Right renal pelvis (tissue), 4 donors: ENCODE results near the gene MAP3K9. TPM values are rescaled to one million over a fixed set of nuclear protein-coding genes. Genes with fewer than 3 reads are reported as not detected.
A peak's percentile ranks its signal among the peaks of the same experiment; 100 is the strongest.

Experiments
- DNase-seq, 4 donors: peaks; one replicate each; pipeline ENCODE4 v3.0.0-alpha.2; 2013; ENCODE audit warnings: low read depth in 4 of 4, low spot score in 3 of 4, missing footprints in 1 of 4
- polyA plus RNA-seq, 4 donors: library from polyadenylated mRNA; unstranded; fragments of 120-200 nt; gene quantifications; one replicate each; pipeline ENCODE4 v1.2.1, GENCODE V29; 2013; ENCODE audit not compliant: insufficient read length in 4 of 4

MAP3K9 gene
- polyA plus RNA-seq, 4 donors: 3.7 to 4.0 (median 3.9) TPM

DNA sequence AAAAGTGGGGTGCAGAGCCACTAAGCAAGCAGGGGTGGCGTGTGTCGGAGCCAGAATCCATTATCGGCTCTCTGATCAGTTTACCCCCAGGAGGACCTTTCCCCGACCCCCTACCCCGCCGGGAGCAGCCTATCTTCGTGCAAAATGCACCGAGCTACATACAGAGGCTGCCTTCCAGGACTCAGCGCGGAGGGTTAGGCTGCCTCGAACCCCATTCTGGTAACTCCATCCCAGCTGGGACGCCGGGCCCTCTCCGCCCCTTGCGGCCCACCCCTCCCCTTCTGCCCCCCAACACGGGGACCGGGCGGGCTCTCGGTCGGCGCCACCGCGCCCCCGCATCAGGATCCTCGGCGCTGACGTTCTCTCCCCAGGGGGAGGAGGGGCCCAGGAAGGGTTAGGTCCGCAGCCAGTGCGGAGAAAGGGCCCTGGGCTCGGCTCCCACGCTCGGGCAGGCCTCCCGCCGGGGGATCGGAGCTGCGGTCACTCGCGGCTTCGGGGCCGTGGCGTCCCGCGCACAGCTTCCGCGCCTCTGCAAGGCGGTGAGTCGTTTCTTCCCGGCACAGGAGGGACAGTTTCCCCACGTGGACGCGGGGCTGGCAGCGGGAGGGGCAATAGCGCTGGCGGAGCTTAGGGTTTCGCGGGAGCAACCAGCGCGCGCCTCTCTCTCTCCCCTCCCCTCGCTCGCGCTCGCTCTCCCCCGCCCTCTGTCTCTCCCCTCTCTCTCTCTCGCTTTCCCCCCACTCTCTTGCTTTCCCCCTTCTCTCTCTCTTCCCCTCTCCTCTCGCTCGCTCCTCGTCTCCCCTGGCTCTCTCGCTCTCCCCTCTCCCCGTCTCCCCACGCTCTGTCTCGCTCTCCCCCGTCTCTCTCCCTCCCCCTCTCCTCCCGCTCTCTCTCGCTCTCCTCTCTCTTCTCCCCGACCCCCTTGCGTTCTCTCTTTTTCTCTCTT is 12.5 kb upstream of the MAP3K9 start:
- peak in 1 of 4 donors; percentile 45 for DNase-seq

DNA sequence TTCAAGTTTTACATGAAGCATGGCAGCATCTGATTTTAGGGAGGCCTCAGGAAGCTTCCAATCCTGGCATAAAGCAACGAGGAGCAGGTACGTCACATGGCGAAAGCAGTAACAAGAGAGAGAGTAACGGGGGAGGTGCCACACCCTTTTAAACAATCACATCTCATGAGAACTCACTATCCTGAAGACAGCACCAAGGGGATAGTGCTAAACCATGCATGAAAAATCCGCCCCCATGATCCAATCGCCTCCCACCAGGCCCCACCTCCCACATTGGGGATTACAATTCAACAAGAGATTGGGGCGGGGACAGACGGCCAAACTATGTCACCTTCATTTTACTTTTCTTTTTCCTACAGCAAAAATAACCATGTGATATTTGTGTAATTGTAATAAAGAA is 7.2 kb upstream of the MAP3K9 start:
- no peak for DNase-seq

- DNase-seq: no peak
Observed at GRCh38 chr14:70814466-70814865, 5.2 kb upstream of the MAP3K9 start.

DNA sequence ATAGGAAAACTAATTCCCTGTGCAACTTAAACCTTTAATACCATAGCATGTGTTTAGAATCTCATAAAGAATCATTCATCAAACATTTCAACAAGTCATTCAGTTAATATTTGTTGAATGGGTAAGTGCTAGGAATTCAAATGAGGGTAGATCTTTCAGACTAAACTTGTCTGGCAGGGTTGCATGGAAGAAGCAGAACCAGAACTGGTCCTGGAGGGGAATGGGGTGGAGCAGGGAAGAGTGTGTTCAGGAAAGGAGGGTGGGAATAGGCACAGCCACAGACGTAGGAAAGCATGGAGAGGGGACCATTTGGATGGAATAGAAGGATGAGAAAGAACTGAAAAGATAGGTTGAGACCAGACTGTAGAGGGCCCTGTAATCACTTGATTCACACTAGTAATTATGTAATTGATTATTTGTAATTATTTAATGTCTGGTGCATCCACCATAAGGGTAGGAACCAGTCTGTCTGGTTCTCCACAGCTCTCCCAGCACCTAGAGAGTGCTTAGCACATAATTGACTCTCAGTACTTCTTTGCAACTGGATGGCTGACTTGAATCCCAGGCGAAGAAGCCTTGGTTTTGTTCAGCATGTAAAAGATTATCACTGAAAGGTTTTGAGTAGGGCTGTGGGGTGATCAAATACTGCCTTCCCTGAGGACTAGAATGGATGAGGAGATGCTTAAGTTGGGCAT is 3.0 kb upstream of the MAP3K9 start:
- DNase-seq: no peak

DNA sequence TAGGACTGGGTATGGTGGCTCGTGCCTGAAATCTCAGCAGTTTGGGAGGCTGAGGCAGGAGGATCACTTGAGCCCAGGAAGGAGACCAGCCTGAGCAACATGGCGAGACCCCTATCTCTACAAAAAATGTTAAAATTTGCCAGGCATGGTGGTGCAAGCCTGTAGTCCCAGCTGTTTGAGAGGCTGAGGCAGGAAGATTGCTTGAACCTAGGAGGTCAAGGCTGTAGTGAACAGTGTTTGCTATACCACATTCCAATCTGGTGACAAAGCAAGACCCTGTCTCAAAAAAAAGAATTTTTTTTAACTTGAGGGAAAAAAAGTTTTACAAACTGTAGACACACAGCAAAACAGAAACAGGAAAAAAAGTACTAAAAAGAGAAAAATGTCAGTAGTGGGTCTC is 2.3 kb upstream of the MAP3K9 start:
- DNase-seq: no peak

GRCh38 chr14:70811050-70811449 is 1.7 kb upstream of the MAP3K9 start:
- DNase-seq: no peak

DNA sequence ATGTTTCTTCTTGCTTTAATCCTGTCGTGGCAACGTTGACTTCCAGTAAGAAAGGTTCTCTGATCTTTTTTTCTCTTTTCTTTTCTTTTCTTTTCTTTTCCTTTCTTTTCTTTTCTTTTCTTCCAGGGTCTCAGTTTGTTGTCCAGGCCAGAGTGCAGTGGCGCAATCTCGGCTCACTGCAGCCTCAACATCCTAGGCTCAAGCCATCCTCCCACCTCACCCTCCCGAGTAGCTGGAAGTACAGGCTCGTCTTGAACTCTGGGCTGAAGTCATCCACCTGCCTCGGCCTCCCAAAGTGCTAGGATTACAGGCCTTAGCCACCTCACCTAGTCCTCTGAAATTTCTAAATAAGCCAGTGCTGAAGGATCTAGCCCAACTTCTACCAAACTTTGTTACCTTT is 1.3 kb upstream of the MAP3K9 start:
- no peak for DNase-seq

DNA sequence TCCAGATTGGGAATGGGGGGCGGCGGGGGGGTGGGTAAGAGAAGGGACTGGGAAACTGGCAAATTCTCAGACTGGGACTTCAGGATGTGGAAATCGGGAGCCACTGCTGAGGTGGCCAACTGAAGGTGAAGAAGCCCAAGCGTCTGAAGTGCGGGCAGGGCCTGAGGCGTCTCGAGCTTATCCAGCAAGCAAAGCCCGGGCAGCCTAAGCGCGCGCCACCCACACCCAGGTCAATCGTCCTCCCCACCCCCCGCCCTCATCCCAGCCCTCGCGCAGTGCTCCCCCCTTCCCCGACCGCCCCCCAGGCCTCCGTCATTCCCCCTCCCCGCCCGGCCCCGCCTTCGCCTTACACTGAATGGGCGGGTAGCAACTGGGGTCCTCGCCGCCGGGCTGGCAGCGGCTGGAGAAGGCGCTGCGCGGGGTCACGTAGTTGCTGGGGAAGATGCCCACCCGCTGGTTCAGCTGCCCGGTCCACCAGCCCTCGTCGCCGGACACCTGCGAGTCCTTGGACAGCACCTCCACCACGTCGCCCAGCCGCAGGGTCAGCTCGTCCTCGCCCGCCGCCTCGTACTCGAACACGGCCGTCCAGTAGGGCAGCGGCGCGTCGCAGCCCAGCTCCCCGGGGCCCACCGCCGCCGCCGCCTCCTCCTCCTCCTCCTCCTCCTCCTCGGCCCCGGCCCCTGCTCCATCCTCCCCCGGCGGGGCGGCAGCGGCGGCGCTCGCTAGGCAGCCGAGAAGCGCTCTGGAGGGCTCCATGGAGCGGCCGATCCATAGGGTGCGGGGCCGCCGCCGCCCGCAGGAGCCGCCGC is 693 bp downstream of the MAP3K9 start:
- no peak for DNase-seq

GRCh38 chr14:70807898-70808415 is 1.4 kb downstream of the MAP3K9 start:
- DNase-seq: no peak

GRCh38 chr14:70804556-70805162 is 4.7 kb downstream of the MAP3K9 start:
- no peak for DNase-seq

DNA sequence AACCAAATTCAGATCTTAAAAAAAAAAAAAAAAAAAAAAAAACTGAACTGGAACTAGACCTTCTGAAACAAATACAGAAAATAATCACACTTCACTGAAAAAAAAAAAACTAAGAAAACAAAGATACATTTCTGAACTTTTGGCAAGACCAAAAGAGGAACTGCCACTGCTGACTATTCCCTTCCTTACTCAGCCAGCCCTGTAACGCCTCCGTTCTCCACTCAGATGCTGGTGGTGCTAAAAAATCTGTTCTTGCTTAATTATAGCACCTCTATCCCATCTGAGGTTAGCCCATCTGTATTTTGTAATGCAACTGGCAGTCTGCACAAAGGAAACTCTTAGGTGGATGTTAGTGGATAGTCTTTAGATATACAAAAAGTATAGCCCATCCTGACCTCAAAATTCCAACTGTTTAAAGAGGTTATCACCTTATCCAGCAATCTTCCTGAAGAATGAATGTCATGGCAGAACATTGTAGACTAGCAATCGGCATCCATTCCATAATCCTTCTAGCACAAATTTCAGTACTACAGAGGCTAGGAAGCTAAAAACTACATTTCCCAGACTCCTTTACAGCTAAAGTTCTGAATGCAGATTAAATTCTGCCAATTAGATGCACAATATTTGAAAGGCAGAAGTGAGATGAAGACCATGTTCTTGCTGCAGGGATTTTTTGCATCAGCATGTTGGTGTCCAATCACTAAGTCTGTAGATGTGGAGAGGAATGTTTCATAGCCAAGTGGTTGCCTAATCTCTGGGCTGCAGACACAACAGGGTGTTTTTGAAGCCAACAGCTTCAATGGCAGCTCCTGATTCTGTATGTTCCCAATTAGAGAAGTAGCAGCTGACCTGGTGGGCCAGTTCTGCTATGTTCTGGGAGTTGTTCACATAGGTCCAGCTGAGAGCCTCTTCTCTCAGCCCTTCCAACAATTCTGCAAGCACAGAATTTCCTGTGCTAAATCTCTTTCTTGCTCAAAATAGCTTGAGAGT is 5.7 kb downstream of the MAP3K9 start:
- DNase-seq: no peak

DNA sequence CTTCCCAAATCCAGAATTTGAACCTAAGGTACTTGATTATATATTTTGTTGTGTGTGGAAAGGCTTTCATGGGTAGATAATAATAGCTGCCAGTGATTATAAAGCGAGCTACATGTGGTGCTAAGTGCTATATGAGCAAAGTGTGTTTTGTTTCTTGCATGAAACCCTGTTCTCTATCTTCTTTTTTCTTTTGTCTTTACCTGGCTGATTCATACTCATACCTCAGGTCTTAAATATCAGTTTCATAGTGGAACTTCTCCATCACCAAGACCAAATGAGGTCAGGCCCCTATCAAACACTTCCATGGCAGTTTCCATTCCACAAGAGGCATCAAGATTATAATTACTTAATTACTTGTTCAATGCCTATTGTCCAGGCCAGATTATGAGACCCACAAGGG is 6.9 kb downstream of the MAP3K9 start:
- DNase-seq: no peak

DNA sequence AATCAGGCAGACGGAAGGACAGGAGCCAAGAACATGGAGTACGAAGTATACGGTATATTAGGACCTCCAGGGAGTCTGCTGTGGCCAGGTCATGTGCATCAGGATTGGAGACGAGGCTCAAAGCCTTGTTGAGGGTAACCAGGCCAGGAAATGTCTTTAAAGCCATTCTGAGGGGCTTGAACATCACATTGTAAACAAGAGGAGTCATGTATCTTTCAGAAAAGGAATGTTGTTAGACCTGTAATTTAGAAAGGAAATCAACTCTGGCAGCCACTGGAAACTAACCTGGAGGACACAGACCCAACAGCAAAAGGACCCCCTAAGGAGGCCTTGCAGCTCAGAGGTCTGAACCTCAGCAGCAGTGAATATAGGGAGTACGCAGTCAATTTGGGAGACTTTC is 7.5 kb downstream of the MAP3K9 start:
- no peak for DNase-seq

GRCh38 chr14:70796551-70796950 is 12.8 kb downstream of the MAP3K9 start:
- DNase-seq: no peak

- DNase-seq: peak in 1 of 4 donors; percentile 38
Observed at GRCh38 chr14:70794294-70794693, 15.0 kb downstream of the MAP3K9 start.

GRCh38 chr14:70793637-70794036 is 15.7 kb downstream of the MAP3K9 start:
- DNase-seq: no peak

DNA sequence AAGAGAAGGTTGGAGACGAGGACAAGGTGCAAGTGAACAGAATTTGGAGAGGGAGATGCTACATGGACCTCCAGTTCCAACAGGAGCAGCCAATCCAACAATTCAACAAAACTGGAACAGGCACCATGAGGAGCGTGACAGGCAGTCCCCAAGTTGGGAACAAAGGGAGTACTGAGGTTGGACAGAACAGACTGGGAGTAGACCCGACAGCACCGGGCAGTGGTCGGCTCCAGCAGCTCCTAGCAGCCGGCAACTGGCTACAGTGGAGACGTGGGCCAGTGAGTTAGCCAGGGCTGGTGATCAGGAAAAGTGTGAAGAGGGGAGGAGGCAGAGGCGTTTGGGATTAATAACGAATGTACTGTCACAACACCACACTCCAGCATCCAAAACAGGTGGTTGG is 16.4 kb downstream of the MAP3K9 start:
- DNase-seq: no peak

GRCh38 chr14:70791971-70792370 is 17.3 kb downstream of the MAP3K9 start:
- no peak for DNase-seq

GRCh38 chr14:70789961-70790360 is 19.4 kb downstream of the MAP3K9 start:
- DNase-seq: no peak
